Endothelial cell of umbilical vein (primary cell): Measurements from ENCODE around the gene MAP6D1. TPM values are rescaled to one million over a fixed set of nuclear protein-coding genes. Genes with fewer than 3 reads are reported as not detected.

Experiments used
- BruUV-seq: library from RNA; stranded (reverse); fragments of 400-500 nt; replicated peaks from 2 replicates; lab custom pipeline; 2021; lab: Mats Ljungman, UMichigan
- CTCF ChIA-PET: fragments of 300-600, 350-600 bp; sonication (Branson Sonifier 250); formaldehyde crosslinking; loops from one replicate; lab custom pipeline; 2021; ENCODE audit warnings: antibody characterized with exemption, inconsistent platforms; lab: Charles Lee
- POLR2A ChIA-PET: fragments of 300-600, 350-600 bp; sonication (Branson Sonifier 250); formaldehyde crosslinking; loops from one replicate; lab custom pipeline; 2021; ENCODE audit warnings: antibody characterized with exemption, inconsistent platforms; lab: Charles Lee
- DNase-seq: peaks from one replicate; pipeline ENCODE4 v3.0.0-alpha.2; 2011; ENCODE audit warnings: low read depth, low spot score
- FAIRE-seq: peaks from 2 replicates; lab custom pipeline; 2011; peaks lifted over from hg19 to GRCh38; lab: Jason Lieb, UNC
- H2AFZ ChIP-seq: 2 replicates; pipeline ENCODE4 v1.6.0; 2012; ENCODE audit warnings: low read depth, low read length, control low read depth, inconsistent platforms
- H3K27ac ChIP-seq: 2 replicates; pipeline ENCODE4 v1.5.1; 2011; ENCODE audit warnings: low read depth, mild to moderate bottlenecking, control low read depth, low read length, moderate library complexity; ENCODE audit not compliant: insufficient read depth
- H3K27me3 ChIP-seq, 2 experiments: 2 replicates each; pipeline versions ENCODE4 v1.6.0 to v1.6.1; 2011; ENCODE audit warnings: low read length in 2 of 2, mixed read lengths in 1 of 2; ENCODE audit not compliant: control insufficient read depth in 2 of 2, insufficient read depth in 2 of 2
- H3K36me3 ChIP-seq, 2 experiments: 2 replicates in 1 of 2; 3 replicates in 1 of 2; pipeline ENCODE4 v1.5.1; 2011; ENCODE audit warnings: low read length in 2 of 2, mild to moderate bottlenecking in 1 of 2, moderate library complexity in 1 of 2; ENCODE audit not compliant: control insufficient read depth in 2 of 2, insufficient read depth in 2 of 2; ENCODE audit errors: extremely low read depth in 1 of 2
- H3K4me1 ChIP-seq: 3 replicates; pipeline ENCODE4 v1.5.1; 2011; ENCODE audit warnings: mild to moderate bottlenecking, low read length; ENCODE audit not compliant: control insufficient read depth, insufficient read depth; ENCODE audit errors: extremely low read depth
- H3K4me2 ChIP-seq: 2 replicates; pipeline ENCODE4 v1.6.1; 2011; ENCODE audit warnings: low read length, control low read depth, mixed read lengths; ENCODE audit not compliant: insufficient read depth
- H3K4me3 ChIP-seq, 3 experiments: fragments of 200-600 bp in 1 of 3; sonication (generic), shearing (Covaris generic) in 1 of 3; replicated peaks in 1 of 3; 2 replicates each; pipeline ENCODE4 v1.5.1; 2011 to 2016; ENCODE audit warnings: control low read depth in 3 of 3, low read length in 3 of 3, mild to moderate bottlenecking in 2 of 3, inconsistent platforms in 1 of 3, low read depth in 1 of 3, moderate library complexity in 1 of 3; ENCODE audit not compliant: insufficient read depth in 1 of 3
- H3K79me2 ChIP-seq: 2 replicates; pipeline ENCODE4 v1.6.0; 2012; ENCODE audit warnings: low read length, inconsistent platforms; ENCODE audit not compliant: control insufficient read depth, insufficient read depth
- H3K9ac ChIP-seq: replicated peaks from 2 replicates; pipeline ENCODE3; 2011; ENCODE audit warnings: low read length, control low read depth; ENCODE audit not compliant: insufficient read depth; ENCODE audit errors: extremely low read depth
- H3K9me1 ChIP-seq: replicated peaks from 3 replicates; pipeline ENCODE4 v1.6.0; 2011; ENCODE audit warnings: mild to moderate bottlenecking, low read length; ENCODE audit not compliant: control insufficient read depth, insufficient read depth; ENCODE audit errors: extremely low read depth
- H3K9me3 ChIP-seq: replicated peaks from 2 replicates; pipeline ENCODE4 v1.5.1; 2012; ENCODE audit warnings: low read length, inconsistent platforms; ENCODE audit not compliant: control insufficient read depth, insufficient read depth
- H4K20me1 ChIP-seq: replicated peaks from 2 replicates; pipeline ENCODE3; 2011; ENCODE audit warnings: mild to moderate bottlenecking, low read length; ENCODE audit not compliant: control insufficient read depth, insufficient read depth; ENCODE audit errors: extremely low read depth
- CTCF ChIP-seq, 2 donors: IDR thresholded peaks; 1 replicate in 1 of 2; 2 replicates in 1 of 2; pipeline ENCODE4 v1.5.1; 2011; ENCODE audit warnings: low read length in 2 of 2, mild to moderate bottlenecking in 2 of 2, moderate library complexity in 2 of 2, control low read depth in 1 of 2, inconsistent platforms in 1 of 2, low read depth in 1 of 2; ENCODE audit not compliant: insufficient read depth in 1 of 2; ENCODE audit errors: extremely low read depth in 1 of 2
- GATA2 ChIP-seq: IDR thresholded peaks from 2 replicates; pipeline ENCODE4 v1.7.0; 2011; ENCODE audit warnings: low read depth, mild to moderate bottlenecking, moderate library complexity, mixed read lengths, low read length; ENCODE audit not compliant: insufficient read length, insufficient read depth
- JUN ChIP-seq: IDR thresholded peaks from 2 replicates; pipeline ENCODE4 v1.6.1; 2011; ENCODE audit warnings: borderline replicate concordance, low read depth; ENCODE audit not compliant: insufficient read length, insufficient read depth
- POLR2A ChIP-seq: IDR thresholded peaks from 2 replicates; pipeline ENCODE4 v1.6.1; 2012; ENCODE audit warnings: low read depth, mild to moderate bottlenecking, control low read depth, low read length
- POLR2AphosphoS5 ChIP-seq: IDR thresholded peaks from 2 replicates; pipeline ENCODE4 v1.6.1; 2012; ENCODE audit warnings: low read depth, mild to moderate bottlenecking, control low read depth, low read length, moderate library complexity; ENCODE audit not compliant: insufficient read depth
- dilution Hi-C: fragments of 300-500 bp; cut with MboI; formaldehyde crosslinking; loops from one replicate; pipeline ENCODE4 v1.15.0; 2019; ENCODE audit warnings: low sequenced_read_pairs; ENCODE audit not compliant: extremely low pct_ligation_motif_present
- intact Hi-C: fragments of 100-400 bp; cut with micrococcal nuclease; formaldehyde crosslinking; loops from one replicate; pipeline ENCODE4 v1.10.0; 2022
- polyA plus RNA-seq, 4 experiments: library from polyadenylated mRNA; depleted of rRNA in 3 of 4; stranded (reverse) in 3 of 4; unstranded in 1 of 4; fragments of >200 nt; gene quantifications; 2 replicates each; pipeline versions ENCODE4 v1.2.1 to v1.2.3, GENCODE V29; 2011 to 2012; ENCODE audit warnings: missing spikeins in 1 of 4
- total RNA-seq: library from RNA; stranded (reverse); gene quantifications from 2 replicates; pipeline ENCODE4 v1.2.3, GENCODE V29; 2021
- TF ChIP-seq, protein P1 (sequence below): IDR thresholded peaks from 2 replicates; pipeline ENCODE4 v1.6.1; 2011; ENCODE audit not compliant: insufficient read depth, insufficient read length

MAP6D1 gene
- total and polyA plus RNA-seq, 2 donors (not counting 3 experiments of a cell fraction or from before 2014, with no cell fraction given): 2.4 to 3.5 TPM

DNA sequence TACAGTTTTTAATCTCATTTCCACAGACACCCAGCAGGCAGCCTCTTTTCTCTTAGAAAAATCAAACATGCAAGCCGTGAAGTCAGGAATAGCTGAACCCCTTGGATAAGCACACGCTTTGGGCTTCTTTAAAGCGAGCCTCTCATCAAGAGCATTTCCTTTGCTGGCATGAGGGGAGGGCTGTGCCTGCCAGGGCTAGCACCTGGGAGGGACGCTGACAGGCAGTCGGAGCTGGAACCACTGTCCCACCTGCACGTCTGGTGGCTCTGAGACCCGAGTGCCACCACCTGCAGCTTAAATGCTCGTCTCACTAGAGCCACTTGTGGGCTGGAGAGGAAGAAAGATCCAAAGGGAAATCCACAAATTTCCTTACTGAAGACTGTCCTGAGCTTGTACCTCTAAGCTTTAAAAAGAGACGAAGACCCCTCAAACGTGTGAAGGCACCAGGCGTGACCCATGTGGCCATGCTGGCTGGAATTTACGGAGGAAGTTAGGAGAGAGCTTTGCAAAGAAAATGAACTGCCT, 9.4 kb downstream of the MAP6D1 start:
- no peaks in the 10 kb centered on the region for H4K20me1 ChIP-seq
- FAIRE-seq: no peak
- intact Hi-C loops: no loop called here
- dilution Hi-C loops: no loop called here
- no peak overlapping the region for H3K27ac ChIP-seq
- POLR2A ChIA-PET: no interaction called here
- H3K4me3 ChIP-seq: no peak overlapping the region
- H3K79me2 ChIP-seq: no peaks in the 10 kb centered on the region
- TF ChIP-seq POLR2A (no peak), POLR2AphosphoS5 (no peak), JUN (no peak), CTCF (IDR thresholded peaks at IDR 0.05; ENCODE audit: extremely low read depth in 1 of 2, insufficient read depth in 1 of 2, low read depth in 1 of 2, low read length in 2 of 2) (no peak), GATA2 (no peak)
- TF ChIP-seq, protein P1, sequence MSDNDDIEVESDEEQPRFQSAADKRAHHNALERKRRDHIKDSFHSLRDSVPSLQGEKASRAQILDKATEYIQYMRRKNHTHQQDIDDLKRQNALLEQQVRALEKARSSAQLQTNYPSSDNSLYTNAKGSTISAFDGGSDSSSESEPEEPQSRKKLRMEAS: no peak
- no peaks in the 10 kb centered on the region for H3K27me3 ChIP-seq
- H3K9me1 ChIP-seq: no peaks in the 10 kb centered on the region
- no peaks in the 10 kb centered on the region for H3K9me3 ChIP-seq
- no peak overlapping the region for H3K9ac ChIP-seq
- BruUV-seq: no TSS peak
- CTCF ChIA-PET: interaction anchor here (1.4 kb wide), 1 partner anchor 10 kb away, joined by 4 read pairs; no protein-coding TSS in a partner anchor
- H2AFZ ChIP-seq: no peak overlapping the region
- H3K36me3 ChIP-seq: peaks cover 3 to 5% of the 10 kb centered on the region in 2 experiments
- no peak for DNase-seq
- no peaks in the 10 kb centered on the region for H3K4me1 ChIP-seq
- H3K4me2 ChIP-seq: no peak overlapping the region

GRCh38 chr3:183815563-183815940, 9.8 kb downstream of the MAP6D1 start:
- Histone ChIP-seq H3K27me3 (no peaks in the 10 kb centered on the region), H3K9me3 (no peaks in the 10 kb centered on the region), H3K4me2 (no peak overlapping the region), H2AFZ (no peak overlapping the region), H4K20me1 (no peaks in the 10 kb centered on the region), H3K36me3 (peaks cover 4 to 8% of the 10 kb centered on the region in 2 experiments), H3K4me1 (no peaks in the 10 kb centered on the region), H3K9me1 (no peaks in the 10 kb centered on the region), H3K4me3 (no peak overlapping the region), H3K79me2 (no peaks in the 10 kb centered on the region), H3K9ac (no peak overlapping the region), H3K27ac (no peak overlapping the region)
- BruUV-seq: no TSS peak
- TF ChIP-seq CTCF (IDR thresholded peaks at IDR 0.05; ENCODE audit: extremely low read depth in 1 of 2, insufficient read depth in 1 of 2, low read depth in 1 of 2, low read length in 2 of 2): no peak
- no peak for TF ChIP-seq POLR2AphosphoS5
- dilution Hi-C loops: no loop called here
- ChIA-PET POLR2A (no interaction called here), CTCF (interaction anchor here (1.4 kb wide), 1 partner anchor 10 kb away, joined by 4 read pairs; no protein-coding TSS in a partner anchor)
- FAIRE-seq (no peak), DNase-seq (no peak)
- intact Hi-C loops: no loop called here
